ENCODE measurements around the gene TTC16.

- no peak for TF ChIP-seq CTCF (IDR thresholded peaks at IDR 0.05)
- TF ChIP-seq EP300 (IDR thresholded peaks at IDR 0.05) = no peak
- TF ChIP-seq POLR2A (IDR thresholded peaks at IDR 0.05; ENCODE audit: low read depth) = no peak
Measured at GRCh38 chr9:127720031-127720864, 4.4 kb downstream of the TTC16 start.
